Endothelial cell of umbilical vein (primary cell): ENCODE data around the gene COQ8B. TPM values are rescaled to one million over a fixed set of nuclear protein-coding genes. Genes with fewer than 3 reads are reported as not detected.

ENCODE experiments used
- BruUV-seq: library from RNA; stranded (reverse); fragments of 400-500 nt; replicated peaks from 2 replicates; lab custom pipeline; 2021; lab: Mats Ljungman, UMichigan
- CTCF ChIA-PET: fragments of 300-600, 350-600 bp; sonication (Branson Sonifier 250); formaldehyde crosslinking; loops from one replicate; lab custom pipeline; 2021; ENCODE audit warnings: antibody characterized with exemption, inconsistent platforms; lab: Charles Lee
- POLR2A ChIA-PET: fragments of 300-600, 350-600 bp; sonication (Branson Sonifier 250); formaldehyde crosslinking; loops from one replicate; lab custom pipeline; 2021; ENCODE audit warnings: antibody characterized with exemption, inconsistent platforms; lab: Charles Lee
- DNase-seq: peaks from one replicate; pipeline ENCODE4 v3.0.0-alpha.2; 2011; ENCODE audit warnings: low read depth, low spot score
- FAIRE-seq: peaks from 2 replicates; lab custom pipeline; 2011; peaks lifted over from hg19 to GRCh38; lab: Jason Lieb, UNC
- H2AFZ ChIP-seq: 2 replicates; pipeline ENCODE4 v1.6.0; 2012; ENCODE audit warnings: low read depth, low read length, control low read depth, inconsistent platforms
- H3K27ac ChIP-seq: 2 replicates; pipeline ENCODE4 v1.5.1; 2011; ENCODE audit warnings: low read depth, mild to moderate bottlenecking, control low read depth, low read length, moderate library complexity; ENCODE audit not compliant: insufficient read depth
- H3K27me3 ChIP-seq, 2 experiments: 2 replicates each; pipeline versions ENCODE4 v1.6.0 to v1.6.1; 2011; ENCODE audit warnings: low read length in 2 of 2, mixed read lengths in 1 of 2; ENCODE audit not compliant: control insufficient read depth in 2 of 2, insufficient read depth in 2 of 2
- H3K36me3 ChIP-seq, 2 experiments: 2 replicates in 1 of 2; 3 replicates in 1 of 2; pipeline ENCODE4 v1.5.1; 2011; ENCODE audit warnings: low read length in 2 of 2, mild to moderate bottlenecking in 1 of 2, moderate library complexity in 1 of 2; ENCODE audit not compliant: control insufficient read depth in 2 of 2, insufficient read depth in 2 of 2; ENCODE audit errors: extremely low read depth in 1 of 2
- H3K4me1 ChIP-seq: 3 replicates; pipeline ENCODE4 v1.5.1; 2011; ENCODE audit warnings: mild to moderate bottlenecking, low read length; ENCODE audit not compliant: control insufficient read depth, insufficient read depth; ENCODE audit errors: extremely low read depth
- H3K4me2 ChIP-seq: 2 replicates; pipeline ENCODE4 v1.6.1; 2011; ENCODE audit warnings: low read length, control low read depth, mixed read lengths; ENCODE audit not compliant: insufficient read depth
- H3K4me3 ChIP-seq, 3 experiments: fragments of 200-600 bp in 1 of 3; sonication (generic), shearing (Covaris generic) in 1 of 3; replicated peaks in 1 of 3; 2 replicates each; pipeline ENCODE4 v1.5.1; 2011 to 2016; ENCODE audit warnings: control low read depth in 3 of 3, low read length in 3 of 3, mild to moderate bottlenecking in 2 of 3, inconsistent platforms in 1 of 3, low read depth in 1 of 3, moderate library complexity in 1 of 3; ENCODE audit not compliant: insufficient read depth in 1 of 3
- H3K79me2 ChIP-seq: 2 replicates; pipeline ENCODE4 v1.6.0; 2012; ENCODE audit warnings: low read length, inconsistent platforms; ENCODE audit not compliant: control insufficient read depth, insufficient read depth
- H3K9ac ChIP-seq: replicated peaks from 2 replicates; pipeline ENCODE3; 2011; ENCODE audit warnings: low read length, control low read depth; ENCODE audit not compliant: insufficient read depth; ENCODE audit errors: extremely low read depth
- H3K9me1 ChIP-seq: replicated peaks from 3 replicates; pipeline ENCODE4 v1.6.0; 2011; ENCODE audit warnings: mild to moderate bottlenecking, low read length; ENCODE audit not compliant: control insufficient read depth, insufficient read depth; ENCODE audit errors: extremely low read depth
- H3K9me3 ChIP-seq: replicated peaks from 2 replicates; pipeline ENCODE4 v1.5.1; 2012; ENCODE audit warnings: low read length, inconsistent platforms; ENCODE audit not compliant: control insufficient read depth, insufficient read depth
- H4K20me1 ChIP-seq: replicated peaks from 2 replicates; pipeline ENCODE3; 2011; ENCODE audit warnings: mild to moderate bottlenecking, low read length; ENCODE audit not compliant: control insufficient read depth, insufficient read depth; ENCODE audit errors: extremely low read depth
- EZH2 ChIP-seq: IDR thresholded peaks from 2 replicates; pipeline ENCODE4 v1.6.1; 2012; ENCODE audit warnings: borderline replicate concordance, low read depth, mild to moderate bottlenecking, moderate library complexity, low read length, inconsistent platforms; ENCODE audit not compliant: severe bottlenecking
- FOS ChIP-seq: IDR thresholded peaks from 2 replicates; pipeline ENCODE4 v1.6.1; 2011; ENCODE audit warnings: mild to moderate bottlenecking, low read length, moderate library complexity, borderline replicate concordance; ENCODE audit not compliant: insufficient read depth
- GATA2 ChIP-seq: IDR thresholded peaks from 2 replicates; pipeline ENCODE4 v1.7.0; 2011; ENCODE audit warnings: low read depth, mild to moderate bottlenecking, moderate library complexity, mixed read lengths, low read length; ENCODE audit not compliant: insufficient read length, insufficient read depth
- JUN ChIP-seq: IDR thresholded peaks from 2 replicates; pipeline ENCODE4 v1.6.1; 2011; ENCODE audit warnings: borderline replicate concordance, low read depth; ENCODE audit not compliant: insufficient read length, insufficient read depth
- MAX ChIP-seq: IDR thresholded peaks from 2 replicates; pipeline ENCODE4 v1.6.1; 2011; ENCODE audit not compliant: insufficient read depth, insufficient read length
- MYC ChIP-seq: IDR thresholded peaks from one replicate; pipeline ENCODE4 v1.6.1; 2011; ENCODE audit warnings: mild to moderate bottlenecking, low read depth, low read length
- POLR2A ChIP-seq: IDR thresholded peaks from 2 replicates; pipeline ENCODE4 v1.6.1; 2012; ENCODE audit warnings: low read depth, mild to moderate bottlenecking, control low read depth, low read length
- POLR2AphosphoS5 ChIP-seq: IDR thresholded peaks from 2 replicates; pipeline ENCODE4 v1.6.1; 2012; ENCODE audit warnings: low read depth, mild to moderate bottlenecking, control low read depth, low read length, moderate library complexity; ENCODE audit not compliant: insufficient read depth
- dilution Hi-C: fragments of 300-500 bp; cut with MboI; formaldehyde crosslinking; loops from one replicate; pipeline ENCODE4 v1.15.0; 2019; ENCODE audit warnings: low sequenced_read_pairs; ENCODE audit not compliant: extremely low pct_ligation_motif_present
- intact Hi-C: fragments of 100-400 bp; cut with micrococcal nuclease; formaldehyde crosslinking; loops from one replicate; pipeline ENCODE4 v1.10.0; 2022
- polyA plus RNA-seq, 4 experiments: library from polyadenylated mRNA; depleted of rRNA in 3 of 4; stranded (reverse) in 3 of 4; unstranded in 1 of 4; fragments of >200 nt; gene quantifications; 2 replicates each; pipeline versions ENCODE4 v1.2.1 to v1.2.3, GENCODE V29; 2011 to 2012; ENCODE audit warnings: missing spikeins in 1 of 4
- total RNA-seq: library from RNA; stranded (reverse); gene quantifications from 2 replicates; pipeline ENCODE4 v1.2.3, GENCODE V29; 2021
- TF ChIP-seq, protein P1 (sequence below), 2 donors: IDR thresholded peaks; 1 replicate in 1 of 2; 2 replicates in 1 of 2; pipeline ENCODE4 v1.5.1; 2011; ENCODE audit warnings: low read length in 2 of 2, mild to moderate bottlenecking in 2 of 2, moderate library complexity in 2 of 2, control low read depth in 1 of 2, inconsistent platforms in 1 of 2, low read depth in 1 of 2; ENCODE audit not compliant: insufficient read depth in 1 of 2; ENCODE audit errors: extremely low read depth in 1 of 2

COQ8B gene
- total and polyA plus RNA-seq, 2 donors (not counting 3 experiments of a cell fraction or from before 2014, with no cell fraction given): 16.2 to 19.2 TPM

DNA sequence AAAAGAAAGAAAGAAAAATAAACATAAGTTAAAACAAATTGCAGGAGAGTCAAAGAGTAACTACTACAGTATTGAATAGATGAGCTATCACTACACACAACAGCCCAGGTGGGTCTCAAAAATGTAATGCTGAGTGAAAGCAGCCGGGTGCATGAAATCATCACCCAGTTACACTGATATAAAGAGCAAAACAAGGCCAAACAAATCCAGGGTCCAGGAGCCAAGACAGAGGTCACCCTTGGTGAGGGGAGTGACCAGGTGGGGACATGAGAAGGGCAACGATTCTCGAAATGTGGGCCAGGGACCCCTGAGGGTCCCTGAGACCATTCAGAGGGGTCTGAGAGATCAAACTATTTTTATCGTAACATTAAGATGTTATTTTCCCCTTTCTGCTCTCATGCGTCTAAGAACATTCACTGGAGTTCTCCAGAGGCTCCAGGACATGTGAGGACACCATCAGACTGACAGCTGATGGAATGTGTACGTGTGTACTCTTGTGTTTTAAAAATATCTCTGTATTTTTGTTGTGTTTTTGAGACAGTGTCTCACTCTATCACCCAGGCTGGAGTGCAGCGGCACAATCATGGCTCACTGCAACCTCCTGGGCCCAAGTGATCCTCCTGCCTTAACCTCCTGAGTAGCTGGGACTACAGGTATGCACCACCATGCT lies 10.6 kb downstream of the COQ8B start:
- Histone ChIP-seq H3K4me2 (no peak overlapping the region), H3K9me3 (no peaks in the 10 kb centered on the region), H3K27me3 (no peaks in the 10 kb centered on the region), H3K9me1 (no peaks in the 10 kb centered on the region), H3K36me3 (peaks cover 0 to 11% of the 10 kb centered on the region in 2 experiments), H4K20me1 (no peaks in the 10 kb centered on the region), H3K27ac (no peak overlapping the region), H3K9ac (no peak overlapping the region), H3K4me1 (no peaks in the 10 kb centered on the region), H2AFZ (no peak overlapping the region), H3K4me3 (no peak overlapping the region), H3K79me2 (no peaks in the 10 kb centered on the region)
- no peak for FAIRE-seq
- DNase-seq: no peak
- CTCF ChIA-PET: no interaction called here
- POLR2A ChIA-PET: no interaction called here
- no TSS peak for BruUV-seq
- intact Hi-C loops (no loop called here), dilution Hi-C loops (no loop called here)
- TF ChIP-seq MAX (no peak), JUN (no peak), POLR2A (no peak), GATA2 (no peak), FOS (no peak), MYC (no peak), POLR2AphosphoS5 (no peak), EZH2 (no peak)
- TF ChIP-seq, protein P1, sequence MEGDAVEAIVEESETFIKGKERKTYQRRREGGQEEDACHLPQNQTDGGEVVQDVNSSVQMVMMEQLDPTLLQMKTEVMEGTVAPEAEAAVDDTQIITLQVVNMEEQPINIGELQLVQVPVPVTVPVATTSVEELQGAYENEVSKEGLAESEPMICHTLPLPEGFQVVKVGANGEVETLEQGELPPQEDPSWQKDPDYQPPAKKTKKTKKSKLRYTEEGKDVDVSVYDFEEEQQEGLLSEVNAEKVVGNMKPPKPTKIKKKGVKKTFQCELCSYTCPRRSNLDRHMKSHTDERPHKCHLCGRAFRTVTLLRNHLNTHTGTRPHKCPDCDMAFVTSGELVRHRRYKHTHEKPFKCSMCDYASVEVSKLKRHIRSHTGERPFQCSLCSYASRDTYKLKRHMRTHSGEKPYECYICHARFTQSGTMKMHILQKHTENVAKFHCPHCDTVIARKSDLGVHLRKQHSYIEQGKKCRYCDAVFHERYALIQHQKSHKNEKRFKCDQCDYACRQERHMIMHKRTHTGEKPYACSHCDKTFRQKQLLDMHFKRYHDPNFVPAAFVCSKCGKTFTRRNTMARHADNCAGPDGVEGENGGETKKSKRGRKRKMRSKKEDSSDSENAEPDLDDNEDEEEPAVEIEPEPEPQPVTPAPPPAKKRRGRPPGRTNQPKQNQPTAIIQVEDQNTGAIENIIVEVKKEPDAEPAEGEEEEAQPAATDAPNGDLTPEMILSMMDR (IDR thresholded peaks at IDR 0.05; ENCODE audit: extremely low read depth in 1 of 2, insufficient read depth in 1 of 2, low read depth in 1 of 2, low read length in 2 of 2): no peak
